Measurements from ENCODE around the gene KLHL7. TPM values are rescaled to one million over a fixed set of nuclear protein-coding genes. Genes with fewer than 3 reads are reported as not detected.

Gene KLHL7
- total and polyA plus RNA-seq, 9 of the 15 experiments (the other 6 are each of a cell fraction or from before 2014, with no cell fraction given): 4.2 to 63.1 (median 32.3) TPM

- peak overlapping the region; percentile 80 for H3K4me3 ChIP-seq
- no peaks in the 10 kb centered on the region for H4K20me1 ChIP-seq (replicated peaks; ENCODE audit: control insufficient read depth, insufficient read depth, low read length)
- H3K36me3 ChIP-seq (ENCODE audit: control insufficient read depth, insufficient read depth, low read length): no peaks in the 10 kb centered on the region; the same call in 2 of the 3 replicates
- no peaks in the 10 kb centered on the region for H3K27me3 ChIP-seq (ENCODE audit: control insufficient read depth in 2 of 2, insufficient read depth in 2 of 2, low read length in 2 of 2)
- no peak for FAIRE-seq
- no peak for DNase-seq (ENCODE audit: extremely low read depth in 1 of 4, low spot score in 3 of 4)
- ChIA-PET POLR2A (interaction anchor here (0.6 to 1.9 kb wide), 12 partner anchors 7 to 523 kb away, joined by 3 to 9 read pairs (median 4); no protein-coding TSS in a partner anchor), CTCF (ENCODE audit: low intra/inter-chr PET ratio) (no interaction called here)
- no peaks in the 10 kb centered on the region for H3K9me3 ChIP-seq (replicated peaks; ENCODE audit: control insufficient read depth, insufficient read depth, low read depth, low read length)
- no peaks in the 10 kb centered on the region for H3K9me1 ChIP-seq (ENCODE audit: control insufficient read depth, insufficient read depth, low read length)
- no peak for ATAC-seq
- no peak overlapping the region for H3K27ac ChIP-seq (ENCODE audit: extremely low read depth, low read depth, low read length)
- intact Hi-C loops (cut with micrococcal nuclease): loop anchor here (2.0 kb wide), 1 partner anchor 76 kb away; the partner anchor contains the start of gene NUP42
- H3K4me2 ChIP-seq (ENCODE audit: insufficient read depth, low read length): peak overlapping the region; percentile 98
- peak overlapping the region; percentile 86 to 98; a peak in 3 of 4 replicates for H3K9ac ChIP-seq (ENCODE audit: insufficient read depth in 1 of 2, low read depth in 2 of 2, low read length in 2 of 2)
- peaks cover 7 to 11% of the 10 kb centered on the region in 2 experiments; a peak in 4 of 5 replicates for H3K4me1 ChIP-seq (replicated peaks in 1 of 2; ENCODE audit: control insufficient read depth in 2 of 2, insufficient read depth in 2 of 2, low read length in 2 of 2)
- peak overlapping the region; percentile 96 for H2AFZ ChIP-seq (ENCODE audit: low read depth, low read length)
- peaks cover 28% of the 10 kb centered on the region for H3K79me2 ChIP-seq (ENCODE audit: control insufficient read depth, insufficient read depth, low read length)
- 6% methylated on average over 9 of the region's 9 CpGs for WGBS (ENCODE audit: insufficient coverage, low coverage, missing lambda C conversion rate)
- no peak for TF ChIP-seq ILK (tag; IDR thresholded peaks at IDR 0.05; ENCODE audit: borderline replicate concordance, low read depth)
- TF ChIP-seq ZNF3 (CRISPR knock-in tag; IDR thresholded peaks at IDR 0.05): no peak
- TF ChIP-seq LCOR (CRISPR knock-in tag; IDR thresholded peaks at IDR 0.05): no peak
- no peak for TF ChIP-seq SOX6 (IDR thresholded peaks at IDR 0.05)
- peak; percentile 92 for TF ChIP-seq HMBOX1 (IDR thresholded peaks at IDR 0.05)
- TF ChIP-seq LARP7 (IDR thresholded peaks at IDR 0.05): no peak
- no peak for TF ChIP-seq ZKSCAN8 (CRISPR knock-in tag; IDR thresholded peaks at IDR 0.05)
- BruUV-seq (replicated peaks): no TSS peak
- in situ Hi-C loops (cut with MboI): no loop called here
Measured at GRCh38 chr7:23106823-23107663, 1.5 kb downstream of the KLHL7 start.

All from K562 (cell line).